Measurements from ENCODE around the gene ZNF148.

DNA sequence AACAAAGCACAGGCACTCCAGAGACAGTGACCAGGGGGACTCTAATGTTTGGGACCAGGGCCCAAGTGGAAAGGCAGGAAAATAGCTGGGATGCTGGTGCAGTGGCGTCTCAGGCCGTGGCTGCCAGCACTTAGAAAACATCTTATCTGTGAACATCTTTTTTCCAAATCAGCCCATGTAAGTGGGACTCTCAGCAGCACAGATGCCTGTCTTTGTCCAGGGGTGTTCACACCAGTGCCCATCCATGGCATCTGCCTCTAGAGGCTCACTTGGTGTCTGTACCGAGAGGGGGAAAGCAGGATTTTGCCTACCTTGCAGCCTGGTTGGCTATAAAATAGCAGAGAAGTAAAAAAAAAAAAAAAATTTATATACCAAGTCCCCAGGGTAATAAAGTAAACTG lies 189.3 kb downstream of the ZNF148 start:
- TF ChIP-seq, protein P1, sequence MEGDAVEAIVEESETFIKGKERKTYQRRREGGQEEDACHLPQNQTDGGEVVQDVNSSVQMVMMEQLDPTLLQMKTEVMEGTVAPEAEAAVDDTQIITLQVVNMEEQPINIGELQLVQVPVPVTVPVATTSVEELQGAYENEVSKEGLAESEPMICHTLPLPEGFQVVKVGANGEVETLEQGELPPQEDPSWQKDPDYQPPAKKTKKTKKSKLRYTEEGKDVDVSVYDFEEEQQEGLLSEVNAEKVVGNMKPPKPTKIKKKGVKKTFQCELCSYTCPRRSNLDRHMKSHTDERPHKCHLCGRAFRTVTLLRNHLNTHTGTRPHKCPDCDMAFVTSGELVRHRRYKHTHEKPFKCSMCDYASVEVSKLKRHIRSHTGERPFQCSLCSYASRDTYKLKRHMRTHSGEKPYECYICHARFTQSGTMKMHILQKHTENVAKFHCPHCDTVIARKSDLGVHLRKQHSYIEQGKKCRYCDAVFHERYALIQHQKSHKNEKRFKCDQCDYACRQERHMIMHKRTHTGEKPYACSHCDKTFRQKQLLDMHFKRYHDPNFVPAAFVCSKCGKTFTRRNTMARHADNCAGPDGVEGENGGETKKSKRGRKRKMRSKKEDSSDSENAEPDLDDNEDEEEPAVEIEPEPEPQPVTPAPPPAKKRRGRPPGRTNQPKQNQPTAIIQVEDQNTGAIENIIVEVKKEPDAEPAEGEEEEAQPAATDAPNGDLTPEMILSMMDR (IDR thresholded peaks at IDR 0.05): no peak
- no peak for TF ChIP-seq POLR2A (IDR thresholded peaks at IDR 0.05)
